OCI-LY1 (cell line): Measurements from ENCODE around the gene RAB3GAP2.

Source experiments
- H2AFZ ChIP-seq: fragments of 200-600 bp; sonication (generic), shearing (Covaris generic); 2 replicates; pipeline ENCODE4 v1.6.0; 2014; ENCODE audit warnings: antibody characterized with exemption, mild to moderate bottlenecking, low read length
- H3F3A ChIP-seq: fragments of 200-600 bp; sonication (generic), shearing (Covaris generic); 2 replicates; pipeline ENCODE4 v1.6.0; 2014; ENCODE audit warnings: mild to moderate bottlenecking, antibody characterized with exemption, low read length, moderate library complexity; ENCODE audit not compliant: insufficient read depth
- H3K27ac ChIP-seq: fragments of 200-600 bp; sonication (generic); 2 replicates; pipeline ENCODE4 v1.5.1; 2014; ENCODE audit warnings: low read length, mixed run types, mild to moderate bottlenecking, low read depth; ENCODE audit not compliant: poor library complexity, severe bottlenecking
- H3K27me3 ChIP-seq: fragments of 200-600 bp; sonication (generic); 2 replicates; pipeline ENCODE4 v1.6.0; 2014; ENCODE audit warnings: antibody characterized with exemption, mild to moderate bottlenecking, low read length, moderate library complexity; ENCODE audit not compliant: insufficient read depth
- H3K36me3 ChIP-seq: fragments of 200-600 bp; sonication (generic); 2 replicates; pipeline ENCODE4 v1.6.1; 2014; ENCODE audit warnings: mild to moderate bottlenecking, antibody characterized with exemption, low read length, moderate library complexity, mixed read lengths; ENCODE audit not compliant: insufficient read depth
- H3K4me1 ChIP-seq: fragments of 200-600 bp; sonication (generic); 2 replicates; pipeline ENCODE4 v1.5.1; 2014; ENCODE audit warnings: mild to moderate bottlenecking, low read length, moderate library complexity; ENCODE audit not compliant: insufficient read depth, severe bottlenecking
- H3K4me2 ChIP-seq: fragments of 200-600 bp; sonication (generic), shearing (Covaris generic); 2 replicates; pipeline ENCODE4 v1.6.1; 2014; ENCODE audit warnings: low read length
- H3K4me3 ChIP-seq: fragments of 200-600 bp; sonication (generic); 2 replicates; pipeline ENCODE4 v1.5.1; 2014; ENCODE audit warnings: low read length, low read depth, mild to moderate bottlenecking, mixed read lengths; ENCODE audit not compliant: poor library complexity, severe bottlenecking
- H3K79me2 ChIP-seq: fragments of 200-600 bp; shearing (Covaris generic); 2 replicates; pipeline ENCODE4 v1.6.1; 2016; ENCODE audit warnings: mixed run types, low read length, mixed read lengths; ENCODE audit not compliant: insufficient read depth
- H3K9ac ChIP-seq: fragments of 200-600 bp; sonication (generic), shearing (Covaris generic); 2 replicates; pipeline ENCODE4 v1.6.1; 2014; ENCODE audit warnings: mild to moderate bottlenecking, low read length, mixed read lengths
- H3K9me2 ChIP-seq: fragments of 200-600 bp; sonication (generic), shearing (Covaris generic); 2 replicates; pipeline ENCODE4 v1.6.1; 2014; ENCODE audit warnings: low read depth, mild to moderate bottlenecking, low read length, mixed read lengths
- H3K9me3 ChIP-seq: fragments of 200-600 bp; shearing (Covaris generic); 2 replicates; pipeline ENCODE4 v1.6.1; 2014; ENCODE audit warnings: low read length, mixed read lengths
- H4K20me1 ChIP-seq: fragments of 200-600 bp; sonication (generic), shearing (Covaris generic); 2 replicates; pipeline ENCODE4 v1.6.0; 2016; ENCODE audit warnings: mild to moderate bottlenecking, low read length; ENCODE audit not compliant: insufficient read depth
- EZH2 ChIP-seq: fragments of 200-600 bp; sonication (generic), shearing (Covaris generic); IDR thresholded peaks from 2 replicates; pipeline ENCODE4 v1.8.0; 2017; ENCODE audit warnings: borderline replicate concordance, mixed run types, mild to moderate bottlenecking, antibody characterized with exemption, low read length, moderate library complexity, mixed read lengths
- TF ChIP-seq, protein P1 (sequence below): fragments of 200-600 bp; sonication (generic), shearing (Covaris generic); IDR thresholded peaks from 2 replicates; pipeline ENCODE4 v1.5.1; 2017; ENCODE audit warnings: mild to moderate bottlenecking, antibody characterized with exemption, low read length, moderate library complexity, mixed read lengths

Gene RAB3GAP2, protein sequence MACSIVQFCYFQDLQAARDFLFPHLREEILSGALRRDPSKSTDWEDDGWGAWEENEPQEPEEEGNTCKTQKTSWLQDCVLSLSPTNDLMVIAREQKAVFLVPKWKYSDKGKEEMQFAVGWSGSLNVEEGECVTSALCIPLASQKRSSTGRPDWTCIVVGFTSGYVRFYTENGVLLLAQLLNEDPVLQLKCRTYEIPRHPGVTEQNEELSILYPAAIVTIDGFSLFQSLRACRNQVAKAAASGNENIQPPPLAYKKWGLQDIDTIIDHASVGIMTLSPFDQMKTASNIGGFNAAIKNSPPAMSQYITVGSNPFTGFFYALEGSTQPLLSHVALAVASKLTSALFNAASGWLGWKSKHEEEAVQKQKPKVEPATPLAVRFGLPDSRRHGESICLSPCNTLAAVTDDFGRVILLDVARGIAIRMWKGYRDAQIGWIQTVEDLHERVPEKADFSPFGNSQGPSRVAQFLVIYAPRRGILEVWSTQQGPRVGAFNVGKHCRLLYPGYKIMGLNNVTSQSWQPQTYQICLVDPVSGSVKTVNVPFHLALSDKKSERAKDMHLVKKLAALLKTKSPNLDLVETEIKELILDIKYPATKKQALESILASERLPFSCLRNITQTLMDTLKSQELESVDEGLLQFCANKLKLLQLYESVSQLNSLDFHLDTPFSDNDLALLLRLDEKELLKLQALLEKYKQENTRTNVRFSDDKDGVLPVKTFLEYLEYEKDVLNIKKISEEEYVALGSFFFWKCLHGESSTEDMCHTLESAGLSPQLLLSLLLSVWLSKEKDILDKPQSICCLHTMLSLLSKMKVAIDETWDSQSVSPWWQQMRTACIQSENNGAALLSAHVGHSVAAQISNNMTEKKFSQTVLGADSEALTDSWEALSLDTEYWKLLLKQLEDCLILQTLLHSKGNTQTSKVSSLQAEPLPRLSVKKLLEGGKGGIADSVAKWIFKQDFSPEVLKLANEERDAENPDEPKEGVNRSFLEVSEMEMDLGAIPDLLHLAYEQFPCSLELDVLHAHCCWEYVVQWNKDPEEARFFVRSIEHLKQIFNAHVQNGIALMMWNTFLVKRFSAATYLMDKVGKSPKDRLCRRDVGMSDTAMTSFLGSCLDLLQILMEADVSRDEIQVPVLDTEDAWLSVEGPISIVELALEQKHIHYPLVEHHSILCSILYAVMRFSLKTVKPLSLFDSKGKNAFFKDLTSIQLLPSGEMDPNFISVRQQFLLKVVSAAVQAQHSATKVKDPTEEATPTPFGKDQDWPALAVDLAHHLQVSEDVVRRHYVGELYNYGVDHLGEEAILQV (N-terminal part only)

DNA sequence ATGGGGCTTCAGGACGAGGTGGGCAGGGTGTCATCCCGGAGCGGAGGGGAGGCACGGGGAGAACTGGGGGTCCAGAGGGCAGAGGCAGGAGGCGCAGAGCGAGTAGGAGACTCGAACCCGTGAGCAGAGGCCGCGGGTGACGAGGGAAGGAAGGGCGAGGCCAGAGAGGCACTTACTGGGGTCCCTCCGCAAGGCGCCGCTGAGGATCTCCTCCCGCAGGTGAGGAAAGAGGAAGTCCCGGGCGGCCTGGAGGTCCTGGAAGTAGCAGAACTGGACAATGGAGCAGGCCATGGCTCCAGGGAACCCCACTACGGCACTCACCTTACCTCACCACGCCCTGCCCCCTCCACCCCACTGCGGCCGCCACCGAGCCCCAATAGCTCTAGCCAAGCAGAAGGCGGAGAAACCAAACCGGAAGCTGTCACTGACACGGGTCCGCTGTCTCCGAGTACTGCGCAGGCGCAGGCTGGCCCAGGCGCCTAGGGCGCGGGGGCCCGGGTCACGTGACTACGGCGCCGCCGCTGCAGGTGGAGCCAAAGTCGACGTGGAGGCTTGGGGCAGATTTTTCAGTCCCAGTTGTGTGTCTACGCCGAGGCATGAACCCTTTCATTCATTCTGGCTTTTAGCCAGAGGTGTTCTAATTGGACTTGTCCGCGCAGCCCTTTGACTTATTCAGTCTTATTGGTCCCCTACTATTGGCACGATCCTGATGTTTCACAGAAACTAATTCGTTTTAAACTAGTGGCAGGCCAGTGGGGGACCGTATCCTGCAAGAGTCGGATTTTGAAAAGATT lies at the start of gene RAB3GAP2:
TSS of gene RAB3GAP2 (minus strand) at position 407 of the 794 bp plus-strand sequence. CDS start at position 291, 116 bp downstream.
- peak within 1 kb of the TSS; percentile 87 for H3K4me3 ChIP-seq
- H3K27me3 ChIP-seq: no peaks in the 10 kb centered on the region
- TF ChIP-seq EZH2: no peak
- TF ChIP-seq, protein P1, sequence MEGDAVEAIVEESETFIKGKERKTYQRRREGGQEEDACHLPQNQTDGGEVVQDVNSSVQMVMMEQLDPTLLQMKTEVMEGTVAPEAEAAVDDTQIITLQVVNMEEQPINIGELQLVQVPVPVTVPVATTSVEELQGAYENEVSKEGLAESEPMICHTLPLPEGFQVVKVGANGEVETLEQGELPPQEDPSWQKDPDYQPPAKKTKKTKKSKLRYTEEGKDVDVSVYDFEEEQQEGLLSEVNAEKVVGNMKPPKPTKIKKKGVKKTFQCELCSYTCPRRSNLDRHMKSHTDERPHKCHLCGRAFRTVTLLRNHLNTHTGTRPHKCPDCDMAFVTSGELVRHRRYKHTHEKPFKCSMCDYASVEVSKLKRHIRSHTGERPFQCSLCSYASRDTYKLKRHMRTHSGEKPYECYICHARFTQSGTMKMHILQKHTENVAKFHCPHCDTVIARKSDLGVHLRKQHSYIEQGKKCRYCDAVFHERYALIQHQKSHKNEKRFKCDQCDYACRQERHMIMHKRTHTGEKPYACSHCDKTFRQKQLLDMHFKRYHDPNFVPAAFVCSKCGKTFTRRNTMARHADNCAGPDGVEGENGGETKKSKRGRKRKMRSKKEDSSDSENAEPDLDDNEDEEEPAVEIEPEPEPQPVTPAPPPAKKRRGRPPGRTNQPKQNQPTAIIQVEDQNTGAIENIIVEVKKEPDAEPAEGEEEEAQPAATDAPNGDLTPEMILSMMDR: no peak
- H3K9ac ChIP-seq: peak within 1 kb of the TSS; percentile 82
- H3F3A ChIP-seq: no peaks in the 10 kb centered on the region
- H3K9me2 ChIP-seq: no peaks in the 10 kb centered on the region
- H3K4me2 ChIP-seq: peak within 1 kb of the TSS; percentile 97
- peak within 1 kb of the TSS; percentile 38 for H3K27ac ChIP-seq
- H3K4me1 ChIP-seq: peaks cover 24% of the 10 kb centered on the region
- H3K36me3 ChIP-seq: peaks cover 32% of the 10 kb centered on the region
- no peaks in the 10 kb centered on the region for H4K20me1 ChIP-seq
- H3K79me2 ChIP-seq: peaks cover 44% of the 10 kb centered on the region
- peak within 1 kb of the TSS; percentile 98 for H2AFZ ChIP-seq
- H3K9me3 ChIP-seq: no peaks in the 10 kb centered on the region

DNA sequence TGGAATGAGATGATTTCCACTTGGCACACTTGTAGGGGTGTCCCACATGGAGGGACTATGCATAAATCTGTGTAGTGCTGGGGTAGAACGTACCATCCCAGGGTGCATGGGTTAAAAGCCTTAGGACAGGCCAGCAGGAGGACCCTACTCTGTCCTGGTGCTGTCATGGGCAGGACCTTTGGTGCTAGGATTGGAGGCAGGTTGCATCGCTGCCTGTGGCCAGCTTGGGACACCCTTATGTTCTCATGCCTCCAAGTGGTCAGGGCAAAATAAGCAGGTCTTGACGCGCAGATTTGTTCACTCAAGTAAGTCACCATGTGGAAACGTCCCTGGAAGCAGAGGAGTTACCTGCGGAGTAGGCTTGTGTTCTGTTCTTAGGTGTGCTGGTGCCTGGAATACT lies 49.5 kb upstream of the RAB3GAP2 start:
- no peaks in the 10 kb centered on the region for H4K20me1 ChIP-seq
- H3K9me3 ChIP-seq: no peaks in the 10 kb centered on the region
- no peak overlapping the region for H3K9ac ChIP-seq
- no peak overlapping the region for H2AFZ ChIP-seq
- no peaks in the 10 kb centered on the region for H3K79me2 ChIP-seq
- no peaks in the 10 kb centered on the region for H3K9me2 ChIP-seq
- H3K27ac ChIP-seq: no peak overlapping the region
- H3K4me1 ChIP-seq: no peaks in the 10 kb centered on the region
- H3K4me3 ChIP-seq: no peak overlapping the region
- no peaks in the 10 kb centered on the region for H3F3A ChIP-seq
- H3K4me2 ChIP-seq: no peak overlapping the region
- H3K36me3 ChIP-seq: no peaks in the 10 kb centered on the region
- H3K27me3 ChIP-seq: no peaks in the 10 kb centered on the region
- TF ChIP-seq, protein P1: no peak
- no peak for TF ChIP-seq EZH2
